Endothelial cell of umbilical vein (primary cell): ENCODE data around the gene PTCHD1. TPM values are rescaled to one million over a fixed set of nuclear protein-coding genes. Genes with fewer than 3 reads are reported as not detected.
A peak's percentile ranks its signal among the peaks of the same experiment; 100 is the strongest.

Experiments
- Bru-seq: library from RNA; stranded (reverse); fragments of 400-500 nt; gene quantifications from one replicate; lab custom pipeline; 2021; lab: Mats Ljungman, UMichigan
- BruChase-seq, 2 experiments: library from RNA; stranded (reverse); fragments of 400-500 nt; gene quantifications; one replicate each; lab custom pipeline; 2021; lab: Mats Ljungman, UMichigan
- BruUV-seq: library from RNA; stranded (reverse); fragments of 400-500 nt; replicated peaks from 2 replicates; lab custom pipeline; 2021; lab: Mats Ljungman, UMichigan
- CTCF ChIA-PET: fragments of 300-600, 350-600 bp; sonication (Branson Sonifier 250); formaldehyde crosslinking; loops from one replicate; lab custom pipeline; 2021; ENCODE audit warnings: antibody characterized with exemption, inconsistent platforms; lab: Charles Lee
- POLR2A ChIA-PET: fragments of 300-600, 350-600 bp; sonication (Branson Sonifier 250); formaldehyde crosslinking; loops from one replicate; lab custom pipeline; 2021; ENCODE audit warnings: antibody characterized with exemption, inconsistent platforms; lab: Charles Lee
- DNase-seq: peaks from one replicate; pipeline ENCODE4 v3.0.0-alpha.2; 2011; ENCODE audit warnings: low read depth, low spot score
- FAIRE-seq: peaks from 2 replicates; lab custom pipeline; 2011; peaks lifted over from hg19 to GRCh38; lab: Jason Lieb, UNC
- H2AFZ ChIP-seq: 2 replicates; pipeline ENCODE4 v1.6.0; 2012; ENCODE audit warnings: low read depth, low read length, control low read depth, inconsistent platforms
- H3K27ac ChIP-seq: 2 replicates; pipeline ENCODE4 v1.5.1; 2011; ENCODE audit warnings: low read depth, mild to moderate bottlenecking, control low read depth, low read length, moderate library complexity; ENCODE audit not compliant: insufficient read depth
- H3K27me3 ChIP-seq, 2 experiments: 2 replicates each; pipeline versions ENCODE4 v1.6.0 to v1.6.1; 2011; ENCODE audit warnings: low read length in 2 of 2, mixed read lengths in 1 of 2; ENCODE audit not compliant: control insufficient read depth in 2 of 2, insufficient read depth in 2 of 2
- H3K36me3 ChIP-seq, 2 experiments: 2 replicates in 1 of 2; 3 replicates in 1 of 2; pipeline ENCODE4 v1.5.1; 2011; ENCODE audit warnings: low read length in 2 of 2, mild to moderate bottlenecking in 1 of 2, moderate library complexity in 1 of 2; ENCODE audit not compliant: control insufficient read depth in 2 of 2, insufficient read depth in 2 of 2; ENCODE audit errors: extremely low read depth in 1 of 2
- H3K4me1 ChIP-seq: 3 replicates; pipeline ENCODE4 v1.5.1; 2011; ENCODE audit warnings: mild to moderate bottlenecking, low read length; ENCODE audit not compliant: control insufficient read depth, insufficient read depth; ENCODE audit errors: extremely low read depth
- H3K4me2 ChIP-seq: 2 replicates; pipeline ENCODE4 v1.6.1; 2011; ENCODE audit warnings: low read length, control low read depth, mixed read lengths; ENCODE audit not compliant: insufficient read depth
- H3K4me3 ChIP-seq, 3 experiments: fragments of 200-600 bp in 1 of 3; sonication (generic), shearing (Covaris generic) in 1 of 3; replicated peaks in 1 of 3; 2 replicates each; pipeline ENCODE4 v1.5.1; 2011 to 2016; ENCODE audit warnings: control low read depth in 3 of 3, low read length in 3 of 3, mild to moderate bottlenecking in 2 of 3, inconsistent platforms in 1 of 3, low read depth in 1 of 3, moderate library complexity in 1 of 3; ENCODE audit not compliant: insufficient read depth in 1 of 3
- H3K79me2 ChIP-seq: 2 replicates; pipeline ENCODE4 v1.6.0; 2012; ENCODE audit warnings: low read length, inconsistent platforms; ENCODE audit not compliant: control insufficient read depth, insufficient read depth
- H3K9ac ChIP-seq: replicated peaks from 2 replicates; pipeline ENCODE3; 2011; ENCODE audit warnings: low read length, control low read depth; ENCODE audit not compliant: insufficient read depth; ENCODE audit errors: extremely low read depth
- H3K9me1 ChIP-seq: replicated peaks from 3 replicates; pipeline ENCODE4 v1.6.0; 2011; ENCODE audit warnings: mild to moderate bottlenecking, low read length; ENCODE audit not compliant: control insufficient read depth, insufficient read depth; ENCODE audit errors: extremely low read depth
- H3K9me3 ChIP-seq: replicated peaks from 2 replicates; pipeline ENCODE4 v1.5.1; 2012; ENCODE audit warnings: low read length, inconsistent platforms; ENCODE audit not compliant: control insufficient read depth, insufficient read depth
- H4K20me1 ChIP-seq: replicated peaks from 2 replicates; pipeline ENCODE3; 2011; ENCODE audit warnings: mild to moderate bottlenecking, low read length; ENCODE audit not compliant: control insufficient read depth, insufficient read depth; ENCODE audit errors: extremely low read depth
- EZH2 ChIP-seq: IDR thresholded peaks from 2 replicates; pipeline ENCODE4 v1.6.1; 2012; ENCODE audit warnings: borderline replicate concordance, low read depth, mild to moderate bottlenecking, moderate library complexity, low read length, inconsistent platforms; ENCODE audit not compliant: severe bottlenecking
- FOS ChIP-seq: IDR thresholded peaks from 2 replicates; pipeline ENCODE4 v1.6.1; 2011; ENCODE audit warnings: mild to moderate bottlenecking, low read length, moderate library complexity, borderline replicate concordance; ENCODE audit not compliant: insufficient read depth
- GATA2 ChIP-seq: IDR thresholded peaks from 2 replicates; pipeline ENCODE4 v1.7.0; 2011; ENCODE audit warnings: low read depth, mild to moderate bottlenecking, moderate library complexity, mixed read lengths, low read length; ENCODE audit not compliant: insufficient read length, insufficient read depth
- MAX ChIP-seq: IDR thresholded peaks from 2 replicates; pipeline ENCODE4 v1.6.1; 2011; ENCODE audit not compliant: insufficient read depth, insufficient read length
- POLR2A ChIP-seq: IDR thresholded peaks from 2 replicates; pipeline ENCODE4 v1.6.1; 2012; ENCODE audit warnings: low read depth, mild to moderate bottlenecking, control low read depth, low read length
- POLR2AphosphoS5 ChIP-seq: IDR thresholded peaks from 2 replicates; pipeline ENCODE4 v1.6.1; 2012; ENCODE audit warnings: low read depth, mild to moderate bottlenecking, control low read depth, low read length, moderate library complexity; ENCODE audit not compliant: insufficient read depth
- dilution Hi-C: fragments of 300-500 bp; cut with MboI; formaldehyde crosslinking; loops from one replicate; pipeline ENCODE4 v1.15.0; 2019; ENCODE audit warnings: low sequenced_read_pairs; ENCODE audit not compliant: extremely low pct_ligation_motif_present
- intact Hi-C: fragments of 100-400 bp; cut with micrococcal nuclease; formaldehyde crosslinking; loops from one replicate; pipeline ENCODE4 v1.10.0; 2022
- long read RNA-seq: library from polyadenylated mRNA; stranded (forward); transcript quantifications from one replicate; pipeline ENCODE4 v2.0.0, GENCODE V29; 2021
- polyA minus RNA-seq, 3 experiments: library from RNA; depleted of rRNA, polyadenylated mRNA; stranded (reverse); fragments of >200 nt; gene quantifications; 1 replicate in 1 of 3; 2 replicates in 2 of 3; pipeline ENCODE4 v1.2.3, GENCODE V29; 2011
- polyA plus RNA-seq, 4 experiments: library from polyadenylated mRNA; depleted of rRNA in 3 of 4; stranded (reverse) in 3 of 4; unstranded in 1 of 4; fragments of >200 nt; gene quantifications; 2 replicates each; pipeline versions ENCODE4 v1.2.1 to v1.2.3, GENCODE V29; 2011 to 2012; ENCODE audit warnings: missing spikeins in 1 of 4
- total RNA-seq: library from RNA; stranded (reverse); gene quantifications from 2 replicates; pipeline ENCODE4 v1.2.3, GENCODE V29; 2021
- TF ChIP-seq, protein P1 (sequence below), 2 donors: IDR thresholded peaks; 1 replicate in 1 of 2; 2 replicates in 1 of 2; pipeline ENCODE4 v1.5.1; 2011; ENCODE audit warnings: low read length in 2 of 2, mild to moderate bottlenecking in 2 of 2, moderate library complexity in 2 of 2, control low read depth in 1 of 2, inconsistent platforms in 1 of 2, low read depth in 1 of 2; ENCODE audit not compliant: insufficient read depth in 1 of 2; ENCODE audit errors: extremely low read depth in 1 of 2

Gene PTCHD1
- total RNA-seq: not detected in 2 replicates
- polyA plus RNA-seq: not detected in 2 replicates
- not detected in 2 replicates for polyA plus RNA-seq (2011; cell fraction: cytosol; rRNA removed)
- not detected in 2 replicates for polyA plus RNA-seq (2011; cell fraction: nucleus; rRNA removed)
- not detected in 2 replicates for polyA plus RNA-seq (2012)
- not detected in 2 replicates for polyA minus RNA-seq
- not detected for polyA minus RNA-seq (2011; cell fraction: cytosol; rRNA and poly(A)+ RNA removed)
- not detected in 2 replicates for polyA minus RNA-seq (2011; cell fraction: nucleus; rRNA and poly(A)+ RNA removed)
- Bru-seq, nascent RNA: not detected
- BruChase-seq, experiment 1, labeled RNA remaining after a 6-hour chase: percentile 1 among the genes with signal in this experiment
- not detected for BruChase-seq, experiment 2, labeled RNA remaining after a 2-hour chase
- long read RNA-seq: 0 reads

DNA sequence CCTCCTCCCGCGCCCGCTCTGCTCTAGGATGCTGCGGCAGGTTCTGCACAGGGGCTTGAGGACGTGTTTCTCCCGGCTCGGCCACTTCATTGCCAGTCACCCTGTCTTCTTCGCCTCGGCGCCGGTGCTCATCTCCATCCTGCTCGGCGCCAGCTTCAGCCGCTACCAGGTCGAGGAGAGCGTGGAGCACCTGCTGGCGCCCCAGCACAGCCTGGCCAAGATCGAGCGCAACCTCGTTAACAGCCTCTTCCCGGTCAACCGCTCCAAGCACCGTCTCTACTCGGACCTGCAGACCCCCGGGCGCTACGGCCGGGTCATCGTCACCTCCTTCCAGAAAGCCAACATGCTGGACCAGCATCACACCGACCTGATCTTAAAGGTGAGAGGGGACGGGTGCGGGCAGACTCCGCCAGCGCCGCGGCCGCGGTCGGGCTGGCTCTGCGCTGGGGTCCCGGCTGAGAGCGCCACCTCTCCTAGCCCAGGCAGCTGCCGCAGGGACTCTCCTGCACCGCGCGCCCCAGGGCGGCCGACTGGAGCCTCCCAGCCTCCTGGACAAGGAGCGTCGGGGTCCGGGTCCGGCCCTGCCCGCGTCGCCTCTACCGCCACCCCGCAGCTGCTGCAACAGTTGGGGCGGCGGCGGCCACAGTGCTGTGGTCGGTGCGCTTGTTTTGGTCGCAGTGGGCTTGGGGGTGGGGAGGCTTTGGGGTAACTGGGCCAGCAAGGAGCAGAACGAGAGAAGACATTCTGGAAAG lies at the start of gene PTCHD1:
Gene PTCHD1, plus strand, starts transcription at position 2 of the 752 bp plus-strand sequence. Its CDS starts 27 bp downstream, at position 29.
- peaks cover 39 to 51% of the 10 kb centered on the region in 2 experiments for H3K27me3 ChIP-seq
- no peak within 1 kb of the TSS for H3K9ac ChIP-seq
- dilution Hi-C loops (no loop called here), intact Hi-C loops (no loop called here)
- no peaks in the 10 kb centered on the region for H3K36me3 ChIP-seq
- FAIRE-seq (no peak), DNase-seq (no peak)
- H4K20me1 ChIP-seq: no peaks in the 10 kb centered on the region
- H3K79me2 ChIP-seq: no peaks in the 10 kb centered on the region
- H3K9me1 ChIP-seq: no peaks in the 10 kb centered on the region
- ChIA-PET CTCF (no interaction called here), POLR2A (no interaction called here)
- no TSS peak for BruUV-seq
- H2AFZ ChIP-seq: no peak within 1 kb of the TSS
- no peak within 1 kb of the TSS for H3K27ac ChIP-seq
- H3K4me3 ChIP-seq: peak within 1 kb of the TSS in 1 of 3 experiments; percentile 15
- H3K4me2 ChIP-seq: no peak within 1 kb of the TSS
- no peaks in the 10 kb centered on the region for H3K9me3 ChIP-seq
- no peaks in the 10 kb centered on the region for H3K4me1 ChIP-seq
- TF ChIP-seq EZH2 (peak; percentile 86), POLR2A (no peak)

- H3K4me3 ChIP-seq: no peak overlapping the region
- no peak overlapping the region for H3K9ac ChIP-seq
- H2AFZ ChIP-seq: no peak overlapping the region
- H3K27ac ChIP-seq: no peak overlapping the region
- no peaks in the 10 kb centered on the region for H3K9me3 ChIP-seq
- no peaks in the 10 kb centered on the region for H3K9me1 ChIP-seq
- H3K4me1 ChIP-seq: no peaks in the 10 kb centered on the region
- no peak overlapping the region for H3K4me2 ChIP-seq
- TF ChIP-seq POLR2AphosphoS5: no peak
- TF ChIP-seq POLR2A: no peak
- TF ChIP-seq MAX: no peak
- TF ChIP-seq, protein P1, sequence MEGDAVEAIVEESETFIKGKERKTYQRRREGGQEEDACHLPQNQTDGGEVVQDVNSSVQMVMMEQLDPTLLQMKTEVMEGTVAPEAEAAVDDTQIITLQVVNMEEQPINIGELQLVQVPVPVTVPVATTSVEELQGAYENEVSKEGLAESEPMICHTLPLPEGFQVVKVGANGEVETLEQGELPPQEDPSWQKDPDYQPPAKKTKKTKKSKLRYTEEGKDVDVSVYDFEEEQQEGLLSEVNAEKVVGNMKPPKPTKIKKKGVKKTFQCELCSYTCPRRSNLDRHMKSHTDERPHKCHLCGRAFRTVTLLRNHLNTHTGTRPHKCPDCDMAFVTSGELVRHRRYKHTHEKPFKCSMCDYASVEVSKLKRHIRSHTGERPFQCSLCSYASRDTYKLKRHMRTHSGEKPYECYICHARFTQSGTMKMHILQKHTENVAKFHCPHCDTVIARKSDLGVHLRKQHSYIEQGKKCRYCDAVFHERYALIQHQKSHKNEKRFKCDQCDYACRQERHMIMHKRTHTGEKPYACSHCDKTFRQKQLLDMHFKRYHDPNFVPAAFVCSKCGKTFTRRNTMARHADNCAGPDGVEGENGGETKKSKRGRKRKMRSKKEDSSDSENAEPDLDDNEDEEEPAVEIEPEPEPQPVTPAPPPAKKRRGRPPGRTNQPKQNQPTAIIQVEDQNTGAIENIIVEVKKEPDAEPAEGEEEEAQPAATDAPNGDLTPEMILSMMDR (IDR thresholded peaks at IDR 0.05; ENCODE audit: extremely low read depth in 1 of 2, insufficient read depth in 1 of 2, low read depth in 1 of 2, low read length in 2 of 2): no peak
- no peak for TF ChIP-seq FOS
- no peak for TF ChIP-seq GATA2
- TF ChIP-seq EZH2: no peak
- H3K27me3 ChIP-seq: no peaks in the 10 kb centered on the region
- H4K20me1 ChIP-seq: no peaks in the 10 kb centered on the region
- BruUV-seq: no TSS peak
- no peaks in the 10 kb centered on the region for H3K79me2 ChIP-seq
- no peak for DNase-seq
- ChIA-PET POLR2A (no interaction called here), CTCF (no interaction called here)
- no peak for FAIRE-seq
- no peaks in the 10 kb centered on the region for H3K36me3 ChIP-seq
- dilution Hi-C loops: no loop called here
- intact Hi-C loops: no loop called here
These were observed 47.9 kb upstream of the PTCHD1 start for GRCh38 chrX:23286731-23287130.
